Left renal cortex interstitium (tissue), 4 donors: ENCODE data around the gene TXNRD1. TPM values are rescaled to one million over a fixed set of nuclear protein-coding genes. Genes with fewer than 3 reads are reported as not detected.
"Not testable (repeated sequence)": the region's sequence is repeated elsewhere in the genome, so short reads cannot be mapped to it uniquely, and the experiment has no call there.

Experiments used
- DNase-seq, 4 donors: peaks; one replicate each; pipeline ENCODE4 v3.0.0-alpha.2; 2013; ENCODE audit warnings: low read depth in 4 of 4, low spot score in 2 of 4, missing footprints in 1 of 4
- polyA plus RNA-seq, 4 donors: library from polyadenylated mRNA; unstranded; fragments of 120-200 nt; gene quantifications; one replicate each; pipeline ENCODE4 v1.2.1, GENCODE V29; 2013; ENCODE audit not compliant: insufficient read length in 4 of 4

Gene TXNRD1
- polyA plus RNA-seq, 4 donors, result 52.2 to 73.7 (median 61.2) TPM

- no peak for DNase-seq
Measured at GRCh38 chr12:104319028-104319427, 103.4 kb downstream of the TXNRD1 start.

DNA sequence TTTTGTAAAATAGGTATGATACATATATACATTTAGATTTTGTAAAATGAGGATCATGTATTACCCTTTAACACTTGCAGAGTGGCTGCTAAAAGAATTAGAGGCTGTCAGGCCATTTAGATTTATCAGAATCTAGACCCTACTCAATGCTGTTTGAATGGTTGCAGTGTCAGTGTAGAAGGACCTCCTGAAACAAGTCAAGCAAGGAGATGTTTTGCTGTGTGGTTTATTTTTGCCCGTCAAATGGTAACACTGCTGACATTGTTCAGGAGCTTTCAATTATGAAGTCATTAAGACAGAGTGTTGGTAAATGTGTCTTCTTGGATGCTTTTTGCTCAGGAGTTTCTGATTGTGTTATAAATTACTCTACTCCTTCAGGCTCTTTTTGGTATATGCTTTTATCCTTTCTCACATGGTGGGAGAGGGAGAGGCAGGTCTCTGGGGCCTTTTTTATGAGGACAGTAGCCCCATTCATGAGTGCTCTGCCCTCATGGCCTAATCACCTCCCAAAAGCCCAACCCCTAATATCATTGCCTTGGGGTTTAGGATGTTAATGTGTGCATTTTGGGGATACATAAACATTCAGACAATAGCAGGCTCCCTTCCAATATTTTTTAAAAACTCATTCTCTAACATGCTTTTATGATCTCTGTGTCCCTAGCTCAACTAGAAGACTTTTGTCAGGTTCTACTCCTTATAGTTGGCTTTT, 104.5 kb downstream of the TXNRD1 start:
- no peak for DNase-seq

GRCh38 chr12:104320627-104321024, 105.0 kb downstream of the TXNRD1 start:
- no peak for DNase-seq

- DNase-seq, result no peak
Measured at GRCh38 chr12:104321949-104322348, 106.4 kb downstream of the TXNRD1 start.

- DNase-seq, result not testable (repeated sequence)
Measured at GRCh38 chr12:104322533-104322932, 107.0 kb downstream of the TXNRD1 start.

- DNase-seq, result no peak
Measured at GRCh38 chr12:104323899-104324298, 108.3 kb downstream of the TXNRD1 start.

DNA sequence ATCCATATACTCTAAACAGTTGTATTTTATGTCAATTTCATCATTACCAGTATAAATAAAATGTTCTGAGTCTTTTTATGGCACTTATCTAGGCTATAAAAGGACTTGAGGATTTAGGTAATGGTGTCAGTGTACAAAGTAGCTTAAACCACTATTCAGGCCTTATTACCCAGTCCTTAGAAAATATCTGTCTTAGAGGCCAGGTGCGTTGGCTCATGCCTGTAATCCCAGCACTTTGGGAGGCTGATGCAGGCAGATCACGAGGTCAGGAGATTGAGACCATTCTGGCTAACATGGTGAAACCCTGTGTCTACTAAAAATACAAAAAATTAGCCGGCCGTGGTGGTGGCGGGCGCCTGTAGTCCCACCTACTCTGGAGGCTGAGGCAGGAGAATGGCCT, 112.7 kb downstream of the TXNRD1 start:
- not testable (repeated sequence) for DNase-seq

DNA sequence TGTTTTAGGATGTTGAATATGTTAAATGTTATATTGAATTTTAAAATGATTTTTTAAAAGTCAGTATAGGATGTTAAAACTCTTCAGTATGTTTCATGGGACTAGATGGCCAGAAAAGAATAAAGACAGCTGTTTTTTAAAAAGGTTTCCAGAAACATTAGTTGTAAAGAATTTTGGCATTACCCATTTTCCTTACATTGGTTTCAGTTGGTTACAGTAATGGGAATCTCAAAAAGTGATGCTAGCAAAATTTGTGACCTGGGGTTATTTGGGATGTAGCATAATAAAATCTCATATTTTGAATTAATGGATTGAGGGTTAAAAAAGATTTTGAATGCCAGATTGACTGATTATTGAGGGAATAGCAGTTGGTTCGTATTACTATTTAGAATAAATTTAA, 113.2 kb downstream of the TXNRD1 start:
- DNase-seq, result no peak

- DNase-seq, result no peak
Measured at GRCh38 chr12:104329707-104330532, 114.3 kb downstream of the TXNRD1 start.

- DNase-seq, result no peak
Measured at GRCh38 chr12:104331376-104331775, 115.8 kb downstream of the TXNRD1 start.

DNA sequence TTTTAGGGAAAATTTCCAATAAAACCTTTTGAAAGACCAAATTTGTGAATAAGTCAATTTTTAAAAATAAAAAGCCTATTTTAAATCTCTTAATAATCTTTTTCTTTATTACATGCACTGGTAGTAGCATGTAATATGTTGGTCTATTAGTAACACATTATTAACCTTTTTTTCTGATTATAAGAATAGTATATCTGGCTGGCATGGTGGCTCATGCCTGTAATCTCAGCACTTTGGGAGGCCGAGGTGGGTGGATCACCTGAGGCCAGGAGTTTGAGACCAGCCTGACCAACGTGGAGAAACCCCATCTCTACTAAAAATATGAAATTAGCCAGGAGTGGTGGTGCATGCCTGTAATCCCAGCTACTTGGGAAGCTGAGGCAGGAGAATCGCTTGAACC, 116.7 kb downstream of the TXNRD1 start:
- not testable (repeated sequence) for DNase-seq

DNA sequence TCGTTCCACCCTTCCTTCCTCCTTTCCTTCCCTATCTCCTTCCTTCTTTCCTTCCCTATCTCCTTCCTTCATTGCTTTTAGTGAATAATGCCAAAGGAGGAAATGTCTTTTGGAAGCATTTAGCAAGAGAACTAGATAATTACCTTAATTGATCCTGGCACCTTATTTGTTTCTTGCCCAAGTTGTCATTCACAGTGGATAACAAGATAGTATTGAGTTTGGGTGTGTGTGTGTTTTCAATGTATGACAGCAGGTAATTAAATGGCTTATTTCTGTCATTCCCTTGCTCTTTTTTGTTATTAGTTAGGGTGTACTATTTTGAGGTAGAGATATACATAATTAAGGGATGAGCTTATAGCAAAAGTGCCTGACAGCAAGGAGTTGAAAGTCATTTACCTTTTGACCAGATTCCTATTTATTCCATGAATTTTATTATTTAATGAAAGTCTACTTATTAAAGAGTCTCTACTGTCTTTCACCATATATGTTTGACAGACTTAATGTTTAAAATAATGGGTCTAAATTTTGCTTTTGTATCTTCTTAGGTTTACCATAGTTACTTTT, 118.2 kb downstream of the TXNRD1 start:
- no peak for DNase-seq

DNA sequence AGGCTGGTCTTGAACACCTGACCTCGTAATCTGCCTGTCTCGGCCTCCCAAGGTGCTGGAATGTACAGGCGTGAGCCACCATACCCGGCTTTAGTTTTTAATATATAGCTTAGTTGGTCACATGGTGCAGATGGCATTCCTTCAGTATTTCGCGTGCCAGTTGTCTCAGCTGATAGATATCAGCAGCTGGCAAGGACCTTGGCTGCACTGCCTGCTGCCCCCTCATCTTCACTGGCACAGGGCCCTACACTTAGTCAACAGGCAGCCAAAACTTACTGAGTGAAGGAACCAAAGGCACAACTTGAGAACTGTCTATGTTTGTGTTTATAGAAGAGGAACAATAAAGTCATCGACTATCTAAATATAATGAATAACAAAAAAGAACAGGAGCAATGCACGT, 119.0 kb downstream of the TXNRD1 start:
- no peak for DNase-seq

- no peak for DNase-seq
Measured at GRCh38 chr12:104336115-104336514, 120.5 kb downstream of the TXNRD1 start.

DNA sequence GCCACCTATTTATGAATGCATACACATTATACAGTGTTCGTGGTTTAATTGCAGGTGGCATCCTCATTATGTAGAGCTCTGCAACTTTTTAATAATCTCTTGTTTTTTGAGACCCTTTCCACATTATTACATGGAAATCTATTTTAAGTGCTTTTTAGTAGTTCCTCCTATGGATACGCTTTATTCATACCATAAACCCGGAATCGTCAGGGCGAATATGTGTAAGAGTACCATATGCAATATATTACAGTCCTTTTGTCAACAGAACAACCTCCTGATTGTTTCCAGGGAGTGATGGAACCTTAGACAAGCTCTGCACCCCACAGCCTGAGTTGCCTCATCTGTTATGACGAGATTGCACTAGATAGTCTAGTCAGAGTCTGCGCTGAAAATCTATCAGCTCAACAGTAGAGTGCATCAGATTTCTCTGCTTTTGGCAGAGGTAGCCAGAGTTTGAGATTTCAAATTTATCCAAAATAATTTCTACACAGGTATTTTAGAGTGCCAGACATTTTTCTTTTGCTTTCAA, 121.5 kb downstream of the TXNRD1 start:
- no peak for DNase-seq

DNA sequence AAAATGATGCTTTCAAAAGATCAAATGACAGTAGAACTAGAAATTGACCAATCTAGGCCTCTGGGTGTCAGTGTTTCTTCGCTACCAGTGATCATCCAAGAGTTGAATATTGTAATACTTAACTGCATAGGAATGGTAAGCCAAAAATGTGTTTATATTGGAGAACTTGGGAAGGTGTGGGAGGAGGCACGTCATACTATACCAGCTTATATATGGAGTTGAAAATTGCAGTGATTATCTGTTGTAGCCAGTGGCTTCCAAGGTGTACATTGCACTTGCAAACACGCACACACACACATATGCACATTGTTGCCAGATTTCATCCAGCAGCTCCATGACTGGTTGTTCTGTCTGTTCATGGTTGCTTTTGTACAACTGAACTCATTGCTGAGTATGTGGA, 124.1 kb downstream of the TXNRD1 start:
- DNase-seq, result no peak

- no peak for DNase-seq
Measured at GRCh38 chr12:104340177-104340576, 124.6 kb downstream of the TXNRD1 start.

GRCh38 chr12:104340925-104341611, 125.5 kb downstream of the TXNRD1 start:
- no peak for DNase-seq

- DNase-seq, result no peak
Measured at GRCh38 chr12:104342147-104342546, 126.6 kb downstream of the TXNRD1 start.

- DNase-seq, result no peak
Measured at GRCh38 chr12:104342635-104343249, 127.2 kb downstream of the TXNRD1 start.
